ENCODE data around the gene STAMBP. TPM values are rescaled to one million over a fixed set of nuclear protein-coding genes. Genes with fewer than 3 reads are reported as not detected.
"Not testable (repeated sequence)": the region's sequence is repeated elsewhere in the genome, so short reads cannot be mapped to it uniquely, and the experiment has no call there.

STAMBP gene
- total RNA-seq, 1 donor from 2014 or later, result 46.5 TPM

GRCh38 chr2:73780237-73780582, 48.6 kb upstream of the STAMBP start:
- Histone ChIP-seq H4K20me1 (ENCODE audit: insufficient read depth, low read length) (peaks cover 12% of the 10 kb centered on the region), H3K4me1 (ENCODE audit: insufficient read depth, low read length) (peaks cover 6% of the 10 kb centered on the region), H3K9ac (ENCODE audit: low read length) (peak overlapping the region; percentile 97), H3K4me2 (ENCODE audit: low read length) (peak overlapping the region; percentile 89), H3K36me3 (ENCODE audit: insufficient read depth, low read length) (peaks cover 4% of the 10 kb centered on the region), H3K27me3 (ENCODE audit: insufficient read depth, low read length) (no peaks in the 10 kb centered on the region), H3K9me3 (ENCODE audit: insufficient read depth, low read depth, low read length) (no peaks in the 10 kb centered on the region), H3K79me2 (ENCODE audit: insufficient read depth, low read length) (peaks cover 41% of the 10 kb centered on the region), H3K27ac (ENCODE audit: low read depth, low read length) (peak overlapping the region; percentile 92), H2AFZ (ENCODE audit: low read depth, low read length) (peak overlapping the region; percentile 95), H3K4me3 (ENCODE audit: insufficient read depth, low read depth, low read length) (peak overlapping the region; percentile 98)
- H3K27ac Mint-ChIP-seq (ENCODE audit: unreplicated experiment), result peak overlapping the region; percentile 99
- FAIRE-seq (no peak), DNase-seq (ENCODE audit: low read depth) (no peak)
- peak overlapping the region; percentile 99 for H3K4me3 Mint-ChIP-seq (ENCODE audit: unreplicated experiment)
- peaks cover 16% of the 10 kb centered on the region for H3K4me1 Mint-ChIP-seq (ENCODE audit: low read depth, unreplicated experiment)
- no peaks in the 10 kb centered on the region for H3K9me3 Mint-ChIP-seq (ENCODE audit: unreplicated experiment)
- peaks cover 8% of the 10 kb centered on the region for H3K36me3 Mint-ChIP-seq (ENCODE audit: low read depth, unreplicated experiment)
- TF ChIP-seq, protein P1, sequence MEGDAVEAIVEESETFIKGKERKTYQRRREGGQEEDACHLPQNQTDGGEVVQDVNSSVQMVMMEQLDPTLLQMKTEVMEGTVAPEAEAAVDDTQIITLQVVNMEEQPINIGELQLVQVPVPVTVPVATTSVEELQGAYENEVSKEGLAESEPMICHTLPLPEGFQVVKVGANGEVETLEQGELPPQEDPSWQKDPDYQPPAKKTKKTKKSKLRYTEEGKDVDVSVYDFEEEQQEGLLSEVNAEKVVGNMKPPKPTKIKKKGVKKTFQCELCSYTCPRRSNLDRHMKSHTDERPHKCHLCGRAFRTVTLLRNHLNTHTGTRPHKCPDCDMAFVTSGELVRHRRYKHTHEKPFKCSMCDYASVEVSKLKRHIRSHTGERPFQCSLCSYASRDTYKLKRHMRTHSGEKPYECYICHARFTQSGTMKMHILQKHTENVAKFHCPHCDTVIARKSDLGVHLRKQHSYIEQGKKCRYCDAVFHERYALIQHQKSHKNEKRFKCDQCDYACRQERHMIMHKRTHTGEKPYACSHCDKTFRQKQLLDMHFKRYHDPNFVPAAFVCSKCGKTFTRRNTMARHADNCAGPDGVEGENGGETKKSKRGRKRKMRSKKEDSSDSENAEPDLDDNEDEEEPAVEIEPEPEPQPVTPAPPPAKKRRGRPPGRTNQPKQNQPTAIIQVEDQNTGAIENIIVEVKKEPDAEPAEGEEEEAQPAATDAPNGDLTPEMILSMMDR (IDR thresholded peaks at IDR 0.05; ENCODE audit: insufficient read depth, low read depth, low read length), result no peak
- TF ChIP-seq EZH2 (IDR thresholded peaks at IDR 0.05; ENCODE audit: insufficient read depth, low read length), result no peak
- no peaks in the 10 kb centered on the region for H3K27me3 Mint-ChIP-seq (ENCODE audit: low read depth, unreplicated experiment)

GRCh38 chr2:73783402-73783801, 45.4 kb upstream of the STAMBP start:
- not testable (repeated sequence) for H3K9me3 ChIP-seq (ENCODE audit: insufficient read depth, low read depth, low read length); H3K9me3 Mint-ChIP-seq (ENCODE audit: unreplicated experiment); FAIRE-seq; H4K20me1 ChIP-seq (ENCODE audit: insufficient read depth, low read length); H3K4me3 ChIP-seq (ENCODE audit: insufficient read depth, low read depth, low read length); H3K27ac ChIP-seq (ENCODE audit: low read depth, low read length); H3K4me1 Mint-ChIP-seq (ENCODE audit: low read depth, unreplicated experiment); H3K36me3 Mint-ChIP-seq (ENCODE audit: low read depth, unreplicated experiment); H3K27ac Mint-ChIP-seq (ENCODE audit: unreplicated experiment); H3K36me3 ChIP-seq (ENCODE audit: insufficient read depth, low read length); DNase-seq (ENCODE audit: low read depth); H3K27me3 Mint-ChIP-seq (ENCODE audit: low read depth, unreplicated experiment); H3K27me3 ChIP-seq (ENCODE audit: insufficient read depth, low read length); H3K9ac ChIP-seq (ENCODE audit: low read length); H3K4me3 Mint-ChIP-seq (ENCODE audit: unreplicated experiment); H3K4me1 ChIP-seq (ENCODE audit: insufficient read depth, low read length)
- H2AFZ ChIP-seq (ENCODE audit: low read depth, low read length), result peak overlapping the region; percentile 78
- peak overlapping the region; percentile 22 for H3K4me2 ChIP-seq (ENCODE audit: low read length)
- peaks cover 16% of the 10 kb centered on the region for H3K79me2 ChIP-seq (ENCODE audit: insufficient read depth, low read length)

GRCh38 chr2:73783883-73784282, 44.9 kb upstream of the STAMBP start, which contains the start of gene C2orf78:
Gene C2orf78, plus strand, starts transcription at chr2:73784183. Its CDS starts 127 bp downstream, at chr2:73784310.
- not testable (repeated sequence) for H3K9me3 Mint-ChIP-seq (ENCODE audit: unreplicated experiment); H3K9ac ChIP-seq (ENCODE audit: low read length); H3K4me3 Mint-ChIP-seq (ENCODE audit: unreplicated experiment); H3K27me3 ChIP-seq (ENCODE audit: insufficient read depth, low read length); H3K27ac ChIP-seq (ENCODE audit: low read depth, low read length); H3K4me1 Mint-ChIP-seq (ENCODE audit: low read depth, unreplicated experiment); H3K27me3 Mint-ChIP-seq (ENCODE audit: low read depth, unreplicated experiment); FAIRE-seq; H3K9me3 ChIP-seq (ENCODE audit: insufficient read depth, low read depth, low read length); H4K20me1 ChIP-seq (ENCODE audit: insufficient read depth, low read length); H3K36me3 ChIP-seq (ENCODE audit: insufficient read depth, low read length); H3K4me1 ChIP-seq (ENCODE audit: insufficient read depth, low read length); DNase-seq (ENCODE audit: low read depth); H3K4me3 ChIP-seq (ENCODE audit: insufficient read depth, low read depth, low read length); H3K36me3 Mint-ChIP-seq (ENCODE audit: low read depth, unreplicated experiment); H3K27ac Mint-ChIP-seq (ENCODE audit: unreplicated experiment)
- H3K4me2 ChIP-seq (ENCODE audit: low read length), result peak within 1 kb of the TSS; percentile 22
- H3K79me2 ChIP-seq (ENCODE audit: insufficient read depth, low read length), result peaks cover 11% of the 10 kb centered on the region
- peak within 1 kb of the TSS; percentile 78 for H2AFZ ChIP-seq (ENCODE audit: low read depth, low read length)

GRCh38 chr2:73811878-73812277, 16.9 kb upstream of the STAMBP start:
- H3K4me2 ChIP-seq (ENCODE audit: low read length), result no peak overlapping the region
- no peak overlapping the region for H3K9ac ChIP-seq (ENCODE audit: low read length)
- H2AFZ ChIP-seq (ENCODE audit: low read depth, low read length), result no peak overlapping the region
- no peaks in the 10 kb centered on the region for H3K79me2 ChIP-seq (ENCODE audit: insufficient read depth, low read length)
- no peaks in the 10 kb centered on the region for H3K4me1 ChIP-seq (ENCODE audit: insufficient read depth, low read length)
- no peak overlapping the region for H3K4me3 ChIP-seq (ENCODE audit: insufficient read depth, low read depth, low read length)
- Mint-ChIP-seq H3K9me3 (ENCODE audit: unreplicated experiment) (no peaks in the 10 kb centered on the region), H3K27me3 (ENCODE audit: low read depth, unreplicated experiment) (peaks cover 40% of the 10 kb centered on the region), H3K27ac (ENCODE audit: unreplicated experiment) (no peak overlapping the region), H3K36me3 (ENCODE audit: low read depth, unreplicated experiment) (peaks cover 2% of the 10 kb centered on the region), H3K4me3 (ENCODE audit: unreplicated experiment) (no peak overlapping the region), H3K4me1 (ENCODE audit: low read depth, unreplicated experiment) (no peaks in the 10 kb centered on the region)
- no peaks in the 10 kb centered on the region for H3K36me3 ChIP-seq (ENCODE audit: insufficient read depth, low read length)
- DNase-seq (ENCODE audit: low read depth) (no peak), FAIRE-seq (no peak)
- H3K27me3 ChIP-seq (ENCODE audit: insufficient read depth, low read length), result peaks cover 27% of the 10 kb centered on the region
- TF ChIP-seq EZH2 (IDR thresholded peaks at IDR 0.05; ENCODE audit: insufficient read depth, low read length), result no peak
- TF ChIP-seq, protein P1 (IDR thresholded peaks at IDR 0.05; ENCODE audit: insufficient read depth, low read depth, low read length), result no peak
- H4K20me1 ChIP-seq (ENCODE audit: insufficient read depth, low read length), result no peaks in the 10 kb centered on the region
- no peak overlapping the region for H3K27ac ChIP-seq (ENCODE audit: low read depth, low read length)
- H3K9me3 ChIP-seq (ENCODE audit: insufficient read depth, low read depth, low read length), result no peaks in the 10 kb centered on the region
